ENCODE measurements around the gene NOX3.
A peak's percentile ranks its signal among the peaks of the same experiment; 100 is the strongest.

The NOX3 gene

DNA sequence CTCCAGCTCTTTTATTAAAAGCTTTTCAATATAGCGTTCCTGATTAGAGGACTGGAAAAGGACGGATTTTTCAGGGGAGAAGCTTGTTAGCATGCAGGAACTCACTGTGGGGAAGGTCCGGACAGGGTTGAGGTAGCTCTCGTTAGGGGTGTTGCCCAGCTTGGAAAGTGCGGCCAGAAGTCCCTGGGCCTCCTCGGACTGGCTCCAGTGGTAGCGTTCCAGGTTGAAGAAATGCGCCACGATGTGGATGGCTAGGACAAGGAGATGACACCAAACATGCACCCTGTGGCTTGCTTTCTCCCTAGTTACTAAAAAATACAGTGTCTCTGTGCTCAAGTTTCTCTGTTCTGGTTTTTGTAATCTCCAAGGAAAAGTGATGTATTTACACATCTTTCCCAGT lies 12.5 kb downstream of the NOX3 start:
- no peak for FAIRE-seq
- TF ChIP-seq POLR2A (IDR thresholded peaks at IDR 0.05; ENCODE audit: low read depth, low read length) (no peak), POLR2AphosphoS5 (IDR thresholded peaks at IDR 0.05; ENCODE audit: low read depth, low read length) (no peak), TAF1 (IDR thresholded peaks at IDR 0.05; ENCODE audit: borderline replicate concordance, low read depth, low read length) (no peak)

DNA sequence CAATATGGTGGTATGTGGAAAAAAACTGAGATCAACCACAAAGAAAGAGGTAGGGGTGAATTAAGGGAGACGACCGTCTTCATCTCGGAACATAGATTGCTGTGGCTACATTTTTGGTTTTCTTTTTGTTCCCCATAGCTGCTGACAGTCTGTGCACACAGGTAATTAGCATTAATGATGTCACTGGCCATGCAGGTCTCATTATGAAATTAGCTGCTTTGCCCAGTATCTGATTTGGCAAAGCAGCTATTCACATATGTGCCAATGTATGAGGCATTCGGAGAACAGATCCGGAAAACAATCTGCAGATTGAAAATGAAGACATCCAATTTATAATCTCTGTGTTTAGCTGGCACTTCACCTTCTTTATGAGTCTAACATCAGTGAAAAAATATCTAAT lies 13.1 kb downstream of the NOX3 start:
- peak; percentile 14 for FAIRE-seq
- no peak for DNase-seq (ENCODE audit: insufficient read length)
- TF ChIP-seq POLR2A (IDR thresholded peaks at IDR 0.05; ENCODE audit: low read depth, low read length): no peak
- no peak for TF ChIP-seq TAF1 (IDR thresholded peaks at IDR 0.05; ENCODE audit: borderline replicate concordance, low read depth, low read length)
- no peak for TF ChIP-seq POLR2AphosphoS5 (IDR thresholded peaks at IDR 0.05; ENCODE audit: low read depth, low read length)

More for the DNA sequence above, 12.5 kb downstream of the NOX3 start:
- no peak for DNase-seq (ENCODE audit: insufficient read length)

GRCh38 chr6:155441112-155441465 lies 14.6 kb downstream of the NOX3 start:
- no peak for FAIRE-seq
- DNase-seq (ENCODE audit: insufficient read length): no peak

DNA sequence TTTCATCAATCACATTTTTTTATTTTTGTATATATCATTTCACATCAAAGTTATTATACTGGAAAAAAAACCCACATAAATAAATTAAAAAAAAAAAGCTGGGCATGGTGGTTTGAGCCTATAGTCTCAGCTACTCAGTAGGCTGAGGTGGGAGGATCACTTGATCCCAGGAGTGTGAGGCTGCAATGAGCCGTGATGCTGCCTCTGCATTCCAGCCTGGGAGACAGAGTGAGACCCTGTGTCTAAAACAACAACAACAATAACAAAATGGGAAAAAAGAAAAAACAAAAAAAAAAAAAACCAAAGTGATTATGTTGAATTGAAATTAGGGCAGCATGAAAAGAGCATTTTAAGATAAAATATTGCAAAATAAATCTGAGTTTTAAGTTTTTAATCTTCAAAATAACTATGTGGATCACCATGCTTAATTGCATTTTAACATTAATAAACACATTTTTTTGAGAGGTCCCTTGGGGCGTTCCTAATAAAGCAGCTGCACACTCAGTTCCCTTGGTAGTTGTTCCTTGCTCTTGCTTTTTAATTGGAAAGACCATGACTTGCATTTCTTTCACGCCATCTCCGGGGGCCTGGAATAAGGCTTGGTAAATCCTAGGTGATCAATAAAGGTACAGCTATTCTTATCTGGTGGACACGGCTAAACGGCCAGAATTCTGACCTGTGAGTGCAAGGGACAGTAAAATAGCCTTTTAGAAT lies 15.1 kb downstream of the NOX3 start:
- no peak for DNase-seq (ENCODE audit: insufficient read length)
- no peak for FAIRE-seq
- no peak for TF ChIP-seq TAF1 (IDR thresholded peaks at IDR 0.05; ENCODE audit: borderline replicate concordance, low read depth, low read length)

More at GRCh38 chr6:155441112-155441465, 14.6 kb downstream of the NOX3 start:
- TF ChIP-seq TAF1 (IDR thresholded peaks at IDR 0.05; ENCODE audit: borderline replicate concordance, low read depth, low read length): no peak
- TF ChIP-seq POLR2A (IDR thresholded peaks at IDR 0.05; ENCODE audit: low read depth, low read length): no peak
- no peak for TF ChIP-seq POLR2AphosphoS5 (IDR thresholded peaks at IDR 0.05; ENCODE audit: low read depth, low read length)

GRCh38 chr6:155439376-155439775 lies 16.3 kb downstream of the NOX3 start:
- DNase-seq (ENCODE audit: insufficient read length) (no peak), FAIRE-seq (no peak)
- TF ChIP-seq POLR2A (IDR thresholded peaks at IDR 0.05; ENCODE audit: low read depth, low read length) (no peak), TAF1 (IDR thresholded peaks at IDR 0.05; ENCODE audit: borderline replicate concordance, low read depth, low read length) (no peak), POLR2AphosphoS5 (IDR thresholded peaks at IDR 0.05; ENCODE audit: low read depth, low read length) (no peak)

DNA sequence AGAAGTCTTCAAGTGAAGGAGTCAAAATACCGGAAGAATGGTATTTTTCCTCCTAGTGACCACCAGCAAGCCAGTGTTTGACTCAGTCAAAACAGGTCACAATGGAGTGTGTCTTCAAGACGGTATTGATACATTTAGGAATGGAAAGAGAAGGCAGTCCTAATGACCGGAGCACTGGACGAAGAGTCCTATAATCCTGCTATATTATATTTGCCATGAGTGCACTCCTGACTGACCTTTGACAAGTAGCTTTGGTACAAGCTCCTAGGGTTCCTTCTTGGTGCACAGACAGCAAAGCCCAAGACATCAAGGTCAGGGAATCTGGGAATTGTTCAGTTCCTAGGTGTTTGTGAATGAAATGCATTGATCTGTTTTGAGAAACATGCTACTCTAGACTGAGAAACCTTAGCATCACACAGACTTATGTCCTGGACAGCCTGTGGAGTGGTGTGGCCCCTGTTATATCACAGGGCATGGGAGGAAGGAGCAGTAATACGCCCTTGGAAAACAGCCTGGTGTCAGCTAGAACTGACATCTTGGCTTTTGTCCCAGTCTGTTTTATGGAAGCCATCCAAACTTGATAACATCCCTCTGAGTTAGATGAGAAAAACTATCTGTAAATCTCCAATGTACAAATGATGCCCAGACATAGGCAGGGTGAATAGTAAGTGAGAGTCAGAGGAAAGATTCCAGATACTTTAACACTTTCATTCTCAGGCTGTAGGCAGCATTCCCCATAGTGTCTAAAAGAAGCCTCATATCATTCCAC lies 18.5 kb downstream of the NOX3 start:
- DNase-seq (ENCODE audit: insufficient read length) (no peak), FAIRE-seq (no peak)
- TF ChIP-seq TAF1 (IDR thresholded peaks at IDR 0.05; ENCODE audit: borderline replicate concordance, low read depth, low read length) (no peak), POLR2A (IDR thresholded peaks at IDR 0.05; ENCODE audit: low read depth, low read length) (no peak), POLR2AphosphoS5 (IDR thresholded peaks at IDR 0.05; ENCODE audit: low read depth, low read length) (no peak)

DNA sequence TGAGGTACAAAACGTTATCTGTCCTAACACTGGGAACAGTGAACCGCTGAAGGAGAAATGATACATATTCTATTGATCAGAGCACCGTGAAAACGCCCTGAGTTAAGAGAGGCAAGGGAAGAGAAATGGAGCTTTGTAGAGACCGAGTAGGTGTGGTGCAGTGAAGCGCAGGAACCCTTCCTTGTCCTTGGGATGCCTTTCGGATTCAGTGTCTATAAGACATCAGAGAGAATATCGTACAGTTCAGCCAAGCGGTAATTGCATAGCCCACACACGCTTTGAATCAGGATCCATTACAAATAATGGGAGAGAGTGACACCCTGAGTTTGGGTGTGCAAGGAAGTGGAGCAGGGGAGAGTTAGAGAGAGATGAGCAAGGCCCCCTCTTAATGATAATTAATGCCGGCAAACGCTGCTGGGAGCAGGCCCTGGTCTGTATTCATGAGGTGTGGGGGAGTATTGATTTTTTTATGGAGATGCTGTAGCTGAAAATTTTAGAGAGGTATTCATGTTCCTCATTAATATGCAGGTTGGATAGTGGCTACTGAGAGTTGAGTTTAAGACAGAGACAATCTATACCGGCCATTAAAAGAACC lies 20.7 kb downstream of the NOX3 start:
- TF ChIP-seq POLR2AphosphoS5 (IDR thresholded peaks at IDR 0.05; ENCODE audit: low read depth, low read length): no peak
- TF ChIP-seq TAF1 (IDR thresholded peaks at IDR 0.05; ENCODE audit: borderline replicate concordance, low read depth, low read length): no peak
- no peak for TF ChIP-seq POLR2A (IDR thresholded peaks at IDR 0.05; ENCODE audit: low read depth, low read length)
- DNase-seq (ENCODE audit: insufficient read length): no peak
- FAIRE-seq: no peak

DNA sequence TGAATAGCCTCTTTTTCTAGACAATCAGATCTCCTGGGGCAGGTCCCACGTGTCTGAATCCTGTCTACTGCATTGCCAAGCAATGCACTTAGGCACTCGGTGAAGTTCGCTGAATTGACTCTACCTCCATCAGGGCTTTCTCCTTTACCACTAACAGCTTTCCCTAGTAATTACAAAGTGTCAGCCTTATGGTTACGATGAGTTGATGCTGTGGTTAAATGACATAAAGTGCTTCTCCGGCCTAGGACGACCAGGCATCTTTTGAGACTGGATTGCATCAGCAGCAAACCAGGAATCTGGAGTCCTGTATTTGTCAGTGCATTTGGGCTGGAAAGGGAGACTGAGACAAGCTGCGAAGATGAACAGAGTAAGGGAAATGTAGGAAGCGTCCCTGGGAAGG lies 21.5 kb downstream of the NOX3 start:
- DNase-seq (ENCODE audit: insufficient read length) (no peak), FAIRE-seq (no peak)
- no peak for TF ChIP-seq POLR2AphosphoS5 (IDR thresholded peaks at IDR 0.05; ENCODE audit: low read depth, low read length)
- no peak for TF ChIP-seq TAF1 (IDR thresholded peaks at IDR 0.05; ENCODE audit: borderline replicate concordance, low read depth, low read length)
- TF ChIP-seq POLR2A (IDR thresholded peaks at IDR 0.05; ENCODE audit: low read depth, low read length): no peak

DNA sequence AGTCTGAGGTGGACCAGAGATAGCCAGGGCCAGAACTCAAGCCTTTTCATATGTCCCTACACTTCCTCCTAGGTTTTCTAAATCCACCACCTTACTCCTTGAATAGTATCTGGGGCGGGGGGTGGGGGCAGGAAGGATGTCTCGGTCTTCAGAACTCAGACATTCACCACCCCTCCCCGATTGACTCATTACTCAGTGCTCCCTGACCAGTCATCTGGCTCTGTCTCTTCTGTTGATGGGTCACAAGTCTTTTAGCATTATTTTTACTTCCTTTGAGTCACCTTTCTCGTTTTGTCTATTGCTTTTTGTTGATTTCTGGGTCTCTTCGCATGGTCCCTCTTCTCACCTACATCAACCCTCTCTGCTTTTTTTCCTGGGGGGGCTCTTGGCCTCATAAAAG lies 23.3 kb downstream of the NOX3 start:
- DNase-seq (ENCODE audit: insufficient read length): no peak
- peak; percentile 38 for FAIRE-seq
- TF ChIP-seq POLR2A (IDR thresholded peaks at IDR 0.05; ENCODE audit: low read depth, low read length): no peak
- no peak for TF ChIP-seq TAF1 (IDR thresholded peaks at IDR 0.05; ENCODE audit: borderline replicate concordance, low read depth, low read length)
- no peak for TF ChIP-seq POLR2AphosphoS5 (IDR thresholded peaks at IDR 0.05; ENCODE audit: low read depth, low read length)

GRCh38 chr6:155429321-155429893 lies 26.2 kb downstream of the NOX3 start:
- FAIRE-seq (no peak), DNase-seq (ENCODE audit: insufficient read length) (no peak)
- TF ChIP-seq POLR2AphosphoS5 (IDR thresholded peaks at IDR 0.05; ENCODE audit: low read depth, low read length) (no peak), POLR2A (IDR thresholded peaks at IDR 0.05; ENCODE audit: low read depth, low read length) (no peak), TAF1 (IDR thresholded peaks at IDR 0.05; ENCODE audit: borderline replicate concordance, low read depth, low read length) (no peak)

DNA sequence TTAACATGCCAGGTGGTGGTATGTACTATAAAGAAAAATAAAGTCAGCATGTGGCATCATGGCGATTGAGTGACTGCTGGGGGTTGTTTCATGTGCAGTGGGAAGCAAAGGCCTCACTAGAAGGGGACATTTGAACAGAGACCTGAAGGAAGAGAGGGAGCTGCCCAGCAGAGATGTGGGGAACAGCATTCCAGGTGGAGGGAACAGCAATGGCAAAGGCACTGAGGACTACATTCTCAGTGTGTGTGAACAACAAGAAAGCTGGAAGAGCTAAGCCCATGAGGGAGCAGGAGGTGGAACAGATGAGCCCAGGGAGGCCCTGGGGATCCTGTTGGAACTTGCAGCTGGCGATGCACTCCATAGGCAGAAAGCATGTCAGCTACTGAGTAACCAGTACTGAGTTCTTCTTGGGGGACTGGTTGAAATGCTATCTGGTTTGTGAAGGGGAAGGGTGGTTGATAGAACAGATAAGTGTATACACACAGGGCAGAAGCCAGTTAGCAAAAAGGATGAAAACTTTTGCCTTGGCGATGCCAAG lies 29.2 kb downstream of the NOX3 start:
- TF ChIP-seq TAF1 (IDR thresholded peaks at IDR 0.05; ENCODE audit: borderline replicate concordance, low read depth, low read length) (no peak), POLR2A (IDR thresholded peaks at IDR 0.05; ENCODE audit: low read depth, low read length) (no peak), POLR2AphosphoS5 (IDR thresholded peaks at IDR 0.05; ENCODE audit: low read depth, low read length) (no peak)
- FAIRE-seq: no peak

More for the DNA sequence above, 29.2 kb downstream of the NOX3 start:
- no peak for DNase-seq (ENCODE audit: insufficient read length)
